CD14-positive monocyte (primary cell): ENCODE results near the gene CCDC13. TPM values are rescaled to one million over a fixed set of nuclear protein-coding genes. Genes with fewer than 3 reads are reported as not detected.

Experiments used
- DNase-seq, 3 donors: peaks; one replicate each; pipeline ENCODE4 v3.0.0-alpha.2; 2011 to 2022
- H2AFZ ChIP-seq: 2 replicates; pipeline ENCODE4 v1.6.0; 2012; ENCODE audit warnings: mild to moderate bottlenecking, low read depth, low read length, inconsistent platforms; ENCODE audit not compliant: insufficient read depth, poor library complexity, severe bottlenecking
- H3K27ac ChIP-seq, 2 donors: 1 replicate in 1 of 2; 2 replicates in 1 of 2; pipeline ENCODE4 v1.5.1; 2012 to 2013; ENCODE audit warnings: low read length in 2 of 2, control low read depth in 1 of 2, inconsistent platforms in 1 of 2, low read depth in 1 of 2, mild to moderate bottlenecking in 1 of 2
- H3K27me3 ChIP-seq, 2 donors: one replicate each; pipeline versions ENCODE4 v1.6.0 to v1.6.1; 2011 to 2013; ENCODE audit warnings: low read length in 2 of 2; ENCODE audit not compliant: control insufficient read depth in 2 of 2, insufficient read depth in 2 of 2
- H3K36me3 ChIP-seq, 2 donors: replicated peaks in 1 of 2; 1 replicate in 1 of 2; 2 replicates in 1 of 2; pipeline versions ENCODE4 v1.5.1 to v1.6.1; 2012 to 2013; ENCODE audit warnings: low read length in 2 of 2, control low read depth in 1 of 2, inconsistent platforms in 1 of 2, mild to moderate bottlenecking in 1 of 2; ENCODE audit not compliant: insufficient read depth in 2 of 2, control insufficient read depth in 1 of 2
- H3K4me1 ChIP-seq, 2 donors: 1 replicate in 1 of 2; 2 replicates in 1 of 2; pipeline versions ENCODE4 v1.5.1 to v1.6.1; 2012 to 2013; ENCODE audit warnings: low read length in 2 of 2, control low read depth in 1 of 2, inconsistent platforms in 1 of 2, mild to moderate bottlenecking in 1 of 2, moderate library complexity in 1 of 2; ENCODE audit not compliant: insufficient read depth in 2 of 2, control insufficient read depth in 1 of 2
- H3K4me2 ChIP-seq: replicated peaks from 2 replicates; pipeline ENCODE3; 2012; ENCODE audit warnings: low read length, moderate library complexity, mild to moderate bottlenecking; ENCODE audit not compliant: poor library complexity, severe bottlenecking; ENCODE audit errors: extremely low read depth
- H3K4me3 ChIP-seq, 3 experiments: fragments of 200-600 bp in 1 of 3; sonication (generic) in 1 of 3; replicated peaks in 1 of 3; 1 replicate in 2 of 3; 2 replicates in 1 of 3; pipeline ENCODE4 v1.5.1; 2011 to 2013; ENCODE audit warnings: low read length in 3 of 3, mild to moderate bottlenecking in 3 of 3, control low read depth in 2 of 3, low read depth in 2 of 3, inconsistent platforms in 1 of 3, moderate library complexity in 1 of 3
- H3K79me2 ChIP-seq: 2 replicates; pipeline ENCODE4 v1.6.0; 2012; ENCODE audit warnings: mild to moderate bottlenecking, control low read depth, inconsistent platforms, low read length, moderate library complexity; ENCODE audit not compliant: insufficient read depth
- H3K9ac ChIP-seq: 2 replicates; pipeline ENCODE4 v1.6.0; 2017; ENCODE audit warnings: low read length, mild to moderate bottlenecking; ENCODE audit not compliant: insufficient read depth, poor library complexity, severe bottlenecking
- H3K9me3 ChIP-seq, 2 donors: replicated peaks in 1 of 2; 1 replicate in 1 of 2; 2 replicates in 1 of 2; pipeline versions ENCODE4 v1.5.1 to v1.6.1; 2012 to 2013; ENCODE audit warnings: low read length in 2 of 2, control low read depth in 1 of 2; ENCODE audit not compliant: control insufficient read depth in 1 of 2, insufficient read depth in 1 of 2
- H4K20me1 ChIP-seq: 2 replicates; pipeline ENCODE4 v1.6.0; 2012; ENCODE audit warnings: mild to moderate bottlenecking, low read length, control low read depth, moderate library complexity; ENCODE audit not compliant: insufficient read depth
- H3K27ac Mint-ChIP-seq, 7 donors: one replicate each; pipeline ENCODE4 v1.8.0; 2020; ENCODE audit warnings: mild to moderate bottlenecking in 7 of 7, mixed read lengths in 7 of 7, moderate library complexity in 6 of 7, inconsistent platforms in 2 of 7
- H3K27me3 Mint-ChIP-seq, 3 donors: one replicate each; pipeline ENCODE4 v1.8.0; 2021 to 2022; ENCODE audit warnings: low read depth in 3 of 3, mild to moderate bottlenecking in 3 of 3, mixed read lengths in 3 of 3, moderate library complexity in 3 of 3, inconsistent platforms in 1 of 3
- H3K36me3 Mint-ChIP-seq, 2 donors: one replicate each; pipeline ENCODE4 v1.8.0; 2020; ENCODE audit warnings: mixed read lengths in 2 of 2, inconsistent platforms in 1 of 2, mild to moderate bottlenecking in 1 of 2
- H3K4me1 Mint-ChIP-seq: one replicate; pipeline ENCODE4 v1.8.0; 2020; ENCODE audit warnings: mild to moderate bottlenecking, mixed read lengths
- H3K4me3 Mint-ChIP-seq, 2 donors: one replicate each; pipeline ENCODE4 v1.8.0; 2020; ENCODE audit warnings: mild to moderate bottlenecking in 2 of 2, mixed read lengths in 2 of 2, moderate library complexity in 1 of 2
- H3K9me3 Mint-ChIP-seq, 7 donors: one replicate each; pipeline ENCODE4 v1.8.0; 2020 to 2022; ENCODE audit warnings: mixed read lengths in 7 of 7, mild to moderate bottlenecking in 6 of 7, moderate library complexity in 6 of 7, inconsistent platforms in 2 of 7
- WGBS: methylation state at CpG from one replicate; pipeline ENCODE4 v1.1.5; 2013; ENCODE audit warnings: missing lambda C conversion rate; ENCODE audit not compliant: insufficient coverage; 5-methylcytosine and 5-hydroxymethylcytosine counted together
- intact Hi-C, 2 donors: fragments of 100-400 bp; cut with micrococcal nuclease; formaldehyde crosslinking; loops; one replicate each; pipeline versions ENCODE4 v1.15.0 to v1.15.1; 2023
- polyA plus RNA-seq, 3 donors: library from polyadenylated mRNA; depleted of rRNA in 1 of 3; unstranded in 2 of 3; stranded (reverse) in 1 of 3; fragments of 300-500 nt in 2 of 3; fragments of >200 nt in 1 of 3; fragmentation: Illumina TruSeq in 2 of 3; gene quantifications; 1 replicate in 2 of 3; 2 replicates in 1 of 3; pipeline ENCODE4 v1.2.3, GENCODE V29; 2012 to 2021
- TF ChIP-seq, protein P1 (sequence below): fragments of 200-600 bp; IDR thresholded peaks from one replicate; pipeline ENCODE4 v1.8.0; 2022; ENCODE audit warnings: antibody characterized with exemption, mild to moderate bottlenecking

The CCDC13 gene
- polyA plus RNA-seq, 3 donors = 0.97 to 2.4 (median 1.8) TPM

DNA sequence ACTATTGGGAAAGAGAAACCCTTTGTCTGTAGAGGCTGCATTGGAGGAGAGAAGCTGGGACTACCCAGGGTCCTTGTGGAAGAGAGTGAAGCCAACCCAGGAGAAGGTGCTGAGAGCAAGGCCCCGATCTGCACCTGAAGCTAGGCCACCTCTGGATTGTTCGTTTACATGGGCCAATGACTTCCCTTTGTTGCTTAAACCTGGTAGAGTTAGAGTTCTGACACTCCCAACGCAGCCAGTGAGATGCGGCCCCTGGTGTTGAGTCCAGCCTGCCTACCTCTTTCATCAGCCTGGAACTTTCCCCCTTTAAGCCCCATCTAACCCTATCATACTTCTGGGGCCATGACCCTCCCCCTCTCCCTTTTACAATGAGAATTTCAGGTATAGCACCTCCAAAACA is 30.8 kb downstream of the CCDC13 start:
- Histone ChIP-seq H3K4me3 (no peak overlapping the region), H3K9me3 (no peaks in the 10 kb centered on the region), H2AFZ (no peak overlapping the region), H3K4me2 (no peak overlapping the region), H3K27ac (no peak overlapping the region), H3K36me3 (no peaks in the 10 kb centered on the region), H3K4me1 (peaks cover 11 to 13% of the 10 kb centered on the region in 2 donors), H3K27me3 (no peaks in the 10 kb centered on the region), H3K9ac (no peak overlapping the region), H4K20me1 (no peaks in the 10 kb centered on the region), H3K79me2 (no peaks in the 10 kb centered on the region)
- no peaks in the 10 kb centered on the region for H3K36me3 Mint-ChIP-seq
- intact Hi-C loops = loop anchor here in 1 of 2 donors (10.0 kb wide), 1 partner anchor 247 kb away; no protein-coding TSS in a partner anchor
- DNase-seq = no peak
- H3K4me1 Mint-ChIP-seq = peaks cover 25% of the 10 kb centered on the region
- peaks cover 0 to 1% (median 0%) of the 10 kb centered on the region in 3 donors for H3K27me3 Mint-ChIP-seq
- no peak overlapping the region for H3K27ac Mint-ChIP-seq
- WGBS = 100% methylated on average over 3 of the region's 4 CpGs
- H3K4me3 Mint-ChIP-seq = no peak overlapping the region
- no peaks in the 10 kb centered on the region for H3K9me3 Mint-ChIP-seq
- TF ChIP-seq, protein P1, sequence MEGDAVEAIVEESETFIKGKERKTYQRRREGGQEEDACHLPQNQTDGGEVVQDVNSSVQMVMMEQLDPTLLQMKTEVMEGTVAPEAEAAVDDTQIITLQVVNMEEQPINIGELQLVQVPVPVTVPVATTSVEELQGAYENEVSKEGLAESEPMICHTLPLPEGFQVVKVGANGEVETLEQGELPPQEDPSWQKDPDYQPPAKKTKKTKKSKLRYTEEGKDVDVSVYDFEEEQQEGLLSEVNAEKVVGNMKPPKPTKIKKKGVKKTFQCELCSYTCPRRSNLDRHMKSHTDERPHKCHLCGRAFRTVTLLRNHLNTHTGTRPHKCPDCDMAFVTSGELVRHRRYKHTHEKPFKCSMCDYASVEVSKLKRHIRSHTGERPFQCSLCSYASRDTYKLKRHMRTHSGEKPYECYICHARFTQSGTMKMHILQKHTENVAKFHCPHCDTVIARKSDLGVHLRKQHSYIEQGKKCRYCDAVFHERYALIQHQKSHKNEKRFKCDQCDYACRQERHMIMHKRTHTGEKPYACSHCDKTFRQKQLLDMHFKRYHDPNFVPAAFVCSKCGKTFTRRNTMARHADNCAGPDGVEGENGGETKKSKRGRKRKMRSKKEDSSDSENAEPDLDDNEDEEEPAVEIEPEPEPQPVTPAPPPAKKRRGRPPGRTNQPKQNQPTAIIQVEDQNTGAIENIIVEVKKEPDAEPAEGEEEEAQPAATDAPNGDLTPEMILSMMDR = no peak

DNA sequence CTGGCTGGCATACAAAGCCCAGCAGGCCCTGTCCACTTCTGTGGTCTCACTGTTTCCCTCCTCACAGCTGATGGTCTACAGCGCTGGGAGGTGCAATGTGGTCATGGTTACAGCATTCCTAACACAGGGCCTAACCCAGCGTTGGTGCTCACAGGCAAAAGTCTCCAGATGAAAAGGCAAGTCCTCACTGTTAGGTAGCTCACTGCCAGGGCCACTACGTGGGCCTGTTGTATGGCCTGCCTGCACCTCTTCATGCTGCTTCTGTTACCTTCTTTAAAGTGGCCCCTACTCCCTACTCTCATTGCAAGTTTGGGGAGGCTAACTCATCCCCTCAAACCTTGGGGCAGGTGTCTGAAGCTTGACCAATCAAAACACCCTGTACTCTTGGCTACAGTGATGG is 31.3 kb downstream of the CCDC13 start:
- no peak overlapping the region for H2AFZ ChIP-seq
- WGBS = 96% methylated on average over 3 of the region's 3 CpGs
- Mint-ChIP-seq H3K27me3 (peaks cover 0 to 1% (median 0%) of the 10 kb centered on the region in 3 donors), H3K9me3 (no peaks in the 10 kb centered on the region), H3K4me1 (peaks cover 21% of the 10 kb centered on the region), H3K36me3 (no peaks in the 10 kb centered on the region), H3K4me3 (no peak overlapping the region), H3K27ac (no peak overlapping the region)
- no peaks in the 10 kb centered on the region for H4K20me1 ChIP-seq
- TF ChIP-seq, protein P1 = no peak
- H3K27me3 ChIP-seq = no peaks in the 10 kb centered on the region
- no peak overlapping the region for H3K27ac ChIP-seq
- H3K4me1 ChIP-seq = peaks cover 7 to 8% of the 10 kb centered on the region in 2 donors
- H3K79me2 ChIP-seq = no peaks in the 10 kb centered on the region
- no peak overlapping the region for H3K4me3 ChIP-seq
- no peak overlapping the region for H3K4me2 ChIP-seq
- intact Hi-C loops = loop anchor here in 1 of 2 donors (10.0 kb wide), 1 partner anchor 247 kb away; no protein-coding TSS in a partner anchor
- no peaks in the 10 kb centered on the region for H3K9me3 ChIP-seq
- no peaks in the 10 kb centered on the region for H3K36me3 ChIP-seq
- DNase-seq = no peak
- no peak overlapping the region for H3K9ac ChIP-seq
